ENCODE measurements around the gene JOSD1. TPM values are rescaled to one million over a fixed set of nuclear protein-coding genes. Genes with fewer than 3 reads are reported as not detected.

Gene JOSD1
- total and polyA plus RNA-seq, 2 donors (not counting 3 experiments of a cell fraction or from before 2014, with no cell fraction given), result 61.7 to 73.1 TPM

DNA sequence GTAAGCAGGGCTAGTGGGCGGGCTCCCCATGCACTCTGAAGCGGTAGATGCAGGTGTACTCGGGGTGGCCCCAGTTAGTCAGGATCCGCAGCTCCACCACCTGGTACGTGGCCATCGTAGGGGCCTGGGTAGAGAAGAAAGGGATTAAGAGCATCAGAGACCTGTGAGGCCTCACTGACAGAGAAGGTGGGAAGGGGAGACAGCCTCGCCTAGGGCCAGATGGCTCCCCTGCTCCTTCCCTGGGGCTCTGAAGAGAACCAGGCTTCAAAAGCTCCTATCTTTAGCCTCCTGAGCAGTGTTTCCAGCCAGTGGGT lies 35.5 kb upstream of the JOSD1 start:
- H3K36me3 ChIP-seq (ENCODE audit: control insufficient read depth in 2 of 2, extremely low read depth in 1 of 2, insufficient read depth in 2 of 2, low read length in 2 of 2), result peaks cover 11 to 61% of the 10 kb centered on the region in 2 experiments
- FAIRE-seq (no peak), DNase-seq (ENCODE audit: low read depth, low spot score) (no peak)
- H3K27me3 ChIP-seq (ENCODE audit: control insufficient read depth in 2 of 2, insufficient read depth in 2 of 2, low read length in 2 of 2), result no peaks in the 10 kb centered on the region
- H3K9ac ChIP-seq (replicated peaks; ENCODE audit: extremely low read depth, insufficient read depth, low read length), result no peak overlapping the region
- no peak overlapping the region for H3K27ac ChIP-seq (ENCODE audit: insufficient read depth, low read depth, low read length)
- TF ChIP-seq JUN (IDR thresholded peaks at IDR 0.05; ENCODE audit: borderline replicate concordance, insufficient read depth, insufficient read length, low read depth), result no peak
- no peak for TF ChIP-seq EZH2 (IDR thresholded peaks at IDR 0.05; ENCODE audit: borderline replicate concordance, low read depth, low read length, severe bottlenecking)
- no peak for TF ChIP-seq GATA2 (IDR thresholded peaks at IDR 0.05; ENCODE audit: insufficient read depth, insufficient read length, low read depth, low read length)
- TF ChIP-seq, protein P1, sequence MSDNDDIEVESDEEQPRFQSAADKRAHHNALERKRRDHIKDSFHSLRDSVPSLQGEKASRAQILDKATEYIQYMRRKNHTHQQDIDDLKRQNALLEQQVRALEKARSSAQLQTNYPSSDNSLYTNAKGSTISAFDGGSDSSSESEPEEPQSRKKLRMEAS (IDR thresholded peaks at IDR 0.05; ENCODE audit: insufficient read depth, insufficient read length), result no peak
- no peak for TF ChIP-seq POLR2A (IDR thresholded peaks at IDR 0.05; ENCODE audit: low read depth, low read length)
- no peak for TF ChIP-seq MYC (IDR thresholded peaks at IDR 0.05; ENCODE audit: low read depth, low read length)
- no peak for TF ChIP-seq FOS (IDR thresholded peaks at IDR 0.05; ENCODE audit: borderline replicate concordance, insufficient read depth, low read length)
- TF ChIP-seq, protein P2, sequence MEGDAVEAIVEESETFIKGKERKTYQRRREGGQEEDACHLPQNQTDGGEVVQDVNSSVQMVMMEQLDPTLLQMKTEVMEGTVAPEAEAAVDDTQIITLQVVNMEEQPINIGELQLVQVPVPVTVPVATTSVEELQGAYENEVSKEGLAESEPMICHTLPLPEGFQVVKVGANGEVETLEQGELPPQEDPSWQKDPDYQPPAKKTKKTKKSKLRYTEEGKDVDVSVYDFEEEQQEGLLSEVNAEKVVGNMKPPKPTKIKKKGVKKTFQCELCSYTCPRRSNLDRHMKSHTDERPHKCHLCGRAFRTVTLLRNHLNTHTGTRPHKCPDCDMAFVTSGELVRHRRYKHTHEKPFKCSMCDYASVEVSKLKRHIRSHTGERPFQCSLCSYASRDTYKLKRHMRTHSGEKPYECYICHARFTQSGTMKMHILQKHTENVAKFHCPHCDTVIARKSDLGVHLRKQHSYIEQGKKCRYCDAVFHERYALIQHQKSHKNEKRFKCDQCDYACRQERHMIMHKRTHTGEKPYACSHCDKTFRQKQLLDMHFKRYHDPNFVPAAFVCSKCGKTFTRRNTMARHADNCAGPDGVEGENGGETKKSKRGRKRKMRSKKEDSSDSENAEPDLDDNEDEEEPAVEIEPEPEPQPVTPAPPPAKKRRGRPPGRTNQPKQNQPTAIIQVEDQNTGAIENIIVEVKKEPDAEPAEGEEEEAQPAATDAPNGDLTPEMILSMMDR (IDR thresholded peaks at IDR 0.05; ENCODE audit: extremely low read depth in 1 of 2, insufficient read depth in 1 of 2, low read depth in 1 of 2, low read length in 2 of 2), result no peak
- no peak for TF ChIP-seq POLR2AphosphoS5 (IDR thresholded peaks at IDR 0.05; ENCODE audit: insufficient read depth, low read depth, low read length)
- no peaks in the 10 kb centered on the region for H4K20me1 ChIP-seq (replicated peaks; ENCODE audit: control insufficient read depth, extremely low read depth, insufficient read depth, low read length)
- H2AFZ ChIP-seq (ENCODE audit: low read depth, low read length), result no peak overlapping the region
- dilution Hi-C loops (cut with MboI; ENCODE audit: extremely low pct_ligation_motif_present, low sequenced_read_pairs), result no loop called here
- no peaks in the 10 kb centered on the region for H3K9me3 ChIP-seq (replicated peaks; ENCODE audit: control insufficient read depth, insufficient read depth, low read length)
- no peaks in the 10 kb centered on the region for H3K9me1 ChIP-seq (replicated peaks; ENCODE audit: control insufficient read depth, extremely low read depth, insufficient read depth, low read length)
- H3K4me1 ChIP-seq (ENCODE audit: control insufficient read depth, extremely low read depth, insufficient read depth, low read length), result no peaks in the 10 kb centered on the region
- intact Hi-C loops (cut with micrococcal nuclease), result no loop called here
- no TSS peak for BruUV-seq (replicated peaks)
- no peak overlapping the region for H3K4me3 ChIP-seq (replicated peaks in 1 of 3; ENCODE audit: insufficient read depth in 1 of 3, low read depth in 1 of 3, low read length in 3 of 3)
- ChIA-PET CTCF (interaction anchor here (0.6 to 2.4 kb wide), 2 partner anchors 11 to 12 kb away, joined by 3 to 8 read pairs; no protein-coding TSS in a partner anchor), POLR2A (no interaction called here)
- H3K4me2 ChIP-seq (ENCODE audit: insufficient read depth, low read length), result no peak overlapping the region
- no peaks in the 10 kb centered on the region for H3K79me2 ChIP-seq (ENCODE audit: control insufficient read depth, insufficient read depth, low read length)
